ENCODE measurements around the gene ELP5.

ELP5 gene

DNA sequence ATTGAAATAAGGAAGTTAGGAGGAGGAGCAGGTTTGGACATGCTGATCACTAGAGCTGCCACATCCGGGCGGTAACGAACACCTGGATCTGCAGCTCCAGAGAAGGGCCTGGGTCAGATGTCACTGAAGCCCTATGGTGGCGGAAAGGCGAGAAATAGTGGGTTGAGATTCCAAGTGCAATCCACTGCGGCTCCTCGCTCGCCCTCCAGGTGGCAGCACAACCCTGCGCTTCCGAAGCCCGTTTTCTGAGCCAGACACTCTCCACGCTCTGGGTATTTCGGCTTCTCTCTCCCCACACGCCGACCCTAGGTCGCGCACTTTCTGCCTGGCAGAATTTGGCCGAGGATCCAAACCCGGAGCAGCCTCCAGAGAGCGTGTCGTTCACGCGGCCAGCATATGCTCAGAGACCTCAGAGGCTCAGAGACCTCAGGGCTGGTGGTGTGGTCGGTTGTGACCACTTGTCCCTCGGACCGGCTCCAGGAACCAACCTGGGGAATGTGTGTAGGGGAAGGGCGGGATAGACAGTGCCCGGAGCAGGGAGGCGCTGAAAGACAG is 28.6 kb downstream of the ELP5 start:
- no peaks in the 10 kb centered on the region for H4K20me1 ChIP-seq (ENCODE audit: control insufficient read depth, insufficient read depth, low read depth, low read length)
- H3F3A ChIP-seq (ENCODE audit: control insufficient read depth, insufficient read depth) = peaks cover 3% of the 10 kb centered on the region; the same call in 1 of the 2 replicates
- H3K4me3 ChIP-seq (ENCODE audit: low read length) = peak overlapping the region; percentile 73

DNA sequence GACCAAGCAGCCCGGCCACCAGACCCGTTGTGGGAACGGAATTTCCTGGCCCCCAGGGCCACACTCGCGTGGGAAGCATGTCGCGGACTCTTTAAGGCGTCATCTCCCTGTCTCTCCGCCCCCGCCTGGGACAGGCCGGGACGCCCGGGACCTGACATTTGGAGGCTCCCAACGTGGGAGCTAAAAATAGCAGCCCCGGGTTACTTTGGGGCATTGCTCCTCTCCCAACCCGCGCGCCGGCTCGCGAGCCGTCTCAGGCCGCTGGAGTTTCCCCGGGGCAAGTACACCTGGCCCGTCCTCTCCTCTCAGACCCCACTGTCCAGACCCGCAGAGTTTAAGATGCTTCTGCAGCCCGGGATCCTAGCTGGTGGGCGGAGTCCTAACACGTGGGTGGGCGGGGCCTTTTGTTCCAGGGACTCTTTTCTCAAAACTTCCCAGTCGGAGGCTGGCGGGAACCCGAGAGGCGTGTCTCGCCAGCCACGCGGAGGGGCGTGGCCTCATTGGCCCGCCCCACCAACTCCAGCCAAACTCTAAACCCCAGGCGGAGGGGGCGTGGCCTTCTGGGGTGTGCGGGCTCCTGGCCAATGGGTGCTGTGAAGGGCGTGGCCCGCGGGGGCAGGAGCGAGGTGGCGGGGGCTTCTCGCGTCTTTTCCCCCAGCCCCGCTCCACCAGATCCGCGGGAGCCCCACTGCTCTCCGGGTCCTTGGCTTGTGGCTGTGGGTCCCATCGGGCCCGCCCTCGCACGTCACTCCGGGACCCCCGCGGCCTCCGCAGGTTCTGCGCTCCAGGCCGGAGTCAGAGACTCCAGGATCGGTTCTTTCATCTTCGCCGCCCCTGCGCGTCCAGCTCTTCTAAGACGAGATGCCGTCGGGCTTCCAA is 29.3 kb downstream of the ELP5 start, which contains the start of gene SLC2A4:
Gene SLC2A4, plus strand, starts transcription at position 645 of the 879 bp plus-strand sequence. Its CDS starts 217 bp downstream, at position 862.
- Histone ChIP-seq H3K4me1 (ENCODE audit: control insufficient read depth, low read length) (peaks cover 26% of the 10 kb centered on the region), H3F3A (ENCODE audit: control insufficient read depth, insufficient read depth) (peaks cover 3% of the 10 kb centered on the region; the same call in 1 of the 2 replicates), H4K20me1 (ENCODE audit: control insufficient read depth, insufficient read depth, low read depth, low read length) (no peaks in the 10 kb centered on the region), H3K27me3 (ENCODE audit: control insufficient read depth, low read length) (peaks cover 24% of the 10 kb centered on the region), H3K36me3 (ENCODE audit: control insufficient read depth, low read length) (no peaks in the 10 kb centered on the region), H3K9me3 (ENCODE audit: control insufficient read depth, insufficient read depth, low read length) (no peaks in the 10 kb centered on the region), H3K4me2 (ENCODE audit: low read length) (peak within 1 kb of the TSS; percentile 92), H3K9me2 (replicated peaks; ENCODE audit: control insufficient read depth, low read length) (no peaks in the 10 kb centered on the region), H3K27ac (ENCODE audit: low read depth, low read length) (no peak within 1 kb of the TSS), H3K4me3 (ENCODE audit: low read length) (peak within 1 kb of the TSS; percentile 73), H3K79me2 (ENCODE audit: control insufficient read depth, low read length) (no peaks in the 10 kb centered on the region)
- TF ChIP-seq EZH2phosphoT487 (IDR thresholded peaks at IDR 0.05; ENCODE audit: borderline replicate concordance, low read length) (no peak), CTCF (IDR thresholded peaks at IDR 0.05; ENCODE audit: low read depth, low read length, poor library complexity, severe bottlenecking) (no peak)

More for the DNA sequence above, 28.6 kb downstream of the ELP5 start:
- H3K27me3 ChIP-seq (ENCODE audit: control insufficient read depth, low read length) = peaks cover 19% of the 10 kb centered on the region
- H3K4me2 ChIP-seq (ENCODE audit: low read length) = peak overlapping the region; percentile 92
- H3K9me3 ChIP-seq (ENCODE audit: control insufficient read depth, insufficient read depth, low read length) = no peaks in the 10 kb centered on the region
- peaks cover 26% of the 10 kb centered on the region for H3K4me1 ChIP-seq (ENCODE audit: control insufficient read depth, low read length)
- TF ChIP-seq EZH2phosphoT487 (IDR thresholded peaks at IDR 0.05; ENCODE audit: borderline replicate concordance, low read length) (no peak), CTCF (IDR thresholded peaks at IDR 0.05; ENCODE audit: low read depth, low read length, poor library complexity, severe bottlenecking) (peak; percentile 93)
- no peak overlapping the region for H3K27ac ChIP-seq (ENCODE audit: low read depth, low read length)
- no peaks in the 10 kb centered on the region for H3K79me2 ChIP-seq (ENCODE audit: control insufficient read depth, low read length)
- H3K9me2 ChIP-seq (replicated peaks; ENCODE audit: control insufficient read depth, low read length) = no peaks in the 10 kb centered on the region
- no peaks in the 10 kb centered on the region for H3K36me3 ChIP-seq (ENCODE audit: control insufficient read depth, low read length)

DNA sequence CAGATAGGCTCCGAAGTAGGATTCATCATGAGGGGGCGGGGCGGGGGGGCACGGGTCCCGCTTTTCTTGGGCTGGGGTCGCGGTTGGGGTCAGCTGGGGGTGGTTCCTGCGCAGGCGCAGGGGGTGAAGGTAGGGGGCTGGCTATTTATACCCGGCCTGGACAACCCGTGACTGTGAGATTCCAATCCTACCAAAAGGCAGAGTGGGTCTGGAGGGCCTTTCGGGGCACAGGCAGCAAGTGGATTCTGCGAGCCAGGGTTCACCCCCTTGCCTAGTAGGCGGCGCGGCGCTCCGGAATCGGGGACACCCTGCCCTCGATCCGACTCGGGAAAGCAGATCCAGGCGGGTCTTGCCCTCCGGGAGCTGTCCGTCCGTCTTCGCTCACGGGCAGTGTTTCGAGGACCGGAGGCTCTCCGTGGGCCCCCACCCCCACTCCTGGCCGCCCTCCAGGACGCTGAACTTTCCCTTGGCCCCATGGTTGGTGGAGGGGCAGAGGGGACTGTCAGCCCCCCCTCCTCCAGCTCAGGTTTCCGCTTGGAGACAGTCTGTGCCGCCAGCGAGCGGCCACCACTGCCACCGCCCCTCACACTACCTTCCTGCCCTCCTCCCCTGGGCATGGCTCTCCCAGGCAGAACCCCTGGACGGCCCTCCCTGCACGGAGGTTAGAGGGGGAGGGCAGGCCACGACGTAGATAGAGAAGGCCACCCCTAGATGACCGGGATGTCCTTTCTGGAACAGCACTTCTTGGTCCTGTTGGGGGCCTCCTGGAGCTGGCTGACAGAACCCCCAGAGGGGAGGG is 30.1 kb downstream of the ELP5 start:
- Histone ChIP-seq H3K27me3 (ENCODE audit: control insufficient read depth, low read length) (peaks cover 30% of the 10 kb centered on the region), H3K9me3 (ENCODE audit: control insufficient read depth, insufficient read depth, low read length) (no peaks in the 10 kb centered on the region), H3K27ac (ENCODE audit: low read depth, low read length) (no peak overlapping the region), H3K4me2 (ENCODE audit: low read length) (peak overlapping the region; percentile 92), H3F3A (ENCODE audit: control insufficient read depth, insufficient read depth) (peaks cover 3% of the 10 kb centered on the region; the same call in 1 of the 2 replicates), H3K4me1 (ENCODE audit: control insufficient read depth, low read length) (peaks cover 31% of the 10 kb centered on the region), H3K9me2 (replicated peaks; ENCODE audit: control insufficient read depth, low read length) (no peaks in the 10 kb centered on the region), H3K36me3 (ENCODE audit: control insufficient read depth, low read length) (no peaks in the 10 kb centered on the region), H3K4me3 (ENCODE audit: low read length) (peak overlapping the region; percentile 73), H3K79me2 (ENCODE audit: control insufficient read depth, low read length) (no peaks in the 10 kb centered on the region), H4K20me1 (ENCODE audit: control insufficient read depth, insufficient read depth, low read depth, low read length) (no peaks in the 10 kb centered on the region)
- no peak for TF ChIP-seq EZH2phosphoT487 (IDR thresholded peaks at IDR 0.05; ENCODE audit: borderline replicate concordance, low read length)
- no peak for TF ChIP-seq CTCF (IDR thresholded peaks at IDR 0.05; ENCODE audit: low read depth, low read length, poor library complexity, severe bottlenecking)

All from DOHH2 (cell line).